Activated CD4-positive, alpha-beta T cell treated with anti-CD3 and anti-CD28 coated beads for 1 hour (primary cell): ENCODE measurements around the gene TMEM151A.

Experiments
- DNase-seq: peaks from one replicate; pipeline ENCODE4 v3.0.0-alpha.2; 2020

Gene TMEM151A

GRCh38 chr11:66338276-66339161, 46.8 kb downstream of the TMEM151A start:
- no peak for DNase-seq

- DNase-seq = no peak
Measured at GRCh38 chr11:66339162-66339675, 47.5 kb downstream of the TMEM151A start.

- no peak for DNase-seq
Measured at GRCh38 chr11:66339686-66340483, 48.2 kb downstream of the TMEM151A start.

GRCh38 chr11:66340596-66341501, 49.2 kb downstream of the TMEM151A start:
- no peak for DNase-seq

GRCh38 chr11:66341502-66342126, 49.9 kb downstream of the TMEM151A start:
- no peak for DNase-seq

GRCh38 chr11:66343176-66343575, 51.5 kb downstream of the TMEM151A start:
- no peak for DNase-seq

- DNase-seq = peak; percentile 94
Measured at GRCh38 chr11:66344550-66345315, 53.0 kb downstream of the TMEM151A start, which contains the start of gene BRMS1. TSS of gene BRMS1 (minus strand) at chr11:66345104. CDS start at chr11:66342234, 2,870 bp downstream.

- no peak for DNase-seq
Measured at GRCh38 chr11:66345316-66345649, 53.6 kb downstream of the TMEM151A start.
